Measurements from ENCODE around the gene CAB39L. TPM values are rescaled to one million over a fixed set of nuclear protein-coding genes. Genes with fewer than 3 reads are reported as not detected.

CAB39L gene
- total RNA-seq, 1 donor from 2014 or later, result 6.6 TPM

DNA sequence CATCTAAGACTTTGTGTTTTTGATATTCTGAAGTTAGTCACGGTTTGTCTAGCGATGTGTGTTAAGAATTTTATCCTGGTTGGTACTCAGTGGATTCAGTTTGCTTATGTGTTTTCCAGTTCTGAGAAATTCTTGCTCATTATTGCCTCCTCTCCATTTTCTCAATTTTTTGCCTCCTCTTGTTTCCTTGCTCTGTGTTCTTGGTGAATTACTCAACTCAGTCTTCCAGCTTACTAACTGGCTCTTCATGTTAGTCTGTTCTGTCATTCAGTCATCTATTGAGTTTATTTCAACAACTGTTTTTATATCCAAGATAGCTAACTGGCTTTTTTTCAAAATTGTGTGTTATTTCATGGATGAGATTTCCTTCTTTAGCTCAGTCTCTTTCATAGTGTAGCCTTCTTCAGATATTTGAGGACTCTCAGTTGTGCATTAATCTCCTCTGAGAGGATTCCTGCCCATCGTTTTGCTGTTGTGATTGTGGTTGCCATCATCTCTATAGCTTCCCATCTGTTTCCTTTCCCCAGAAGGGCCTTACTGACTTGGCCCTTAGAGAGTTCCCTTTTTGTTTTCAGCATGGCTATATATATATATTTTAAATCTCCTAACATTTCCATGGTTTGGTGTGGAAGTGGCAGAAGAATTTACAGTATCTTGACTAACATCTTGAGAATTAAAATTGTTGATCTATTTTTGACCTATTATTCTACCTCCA, 6.4 kb upstream of the CAB39L start:
- FAIRE-seq (no peak), DNase-seq (ENCODE audit: low read depth) (no peak)
- H3K36me3 ChIP-seq (ENCODE audit: control insufficient read depth, insufficient read depth, low read length), result no peaks in the 10 kb centered on the region
- no peak for TF ChIP-seq CTCF (IDR thresholded peaks at IDR 0.05; ENCODE audit: insufficient read depth, low read length, severe bottlenecking)
- H3K4me3 ChIP-seq (ENCODE audit: low read depth, low read length), result no peak overlapping the region
- no peaks in the 10 kb centered on the region for H3K27me3 ChIP-seq (ENCODE audit: control insufficient read depth, insufficient read depth, low read length)

DNA sequence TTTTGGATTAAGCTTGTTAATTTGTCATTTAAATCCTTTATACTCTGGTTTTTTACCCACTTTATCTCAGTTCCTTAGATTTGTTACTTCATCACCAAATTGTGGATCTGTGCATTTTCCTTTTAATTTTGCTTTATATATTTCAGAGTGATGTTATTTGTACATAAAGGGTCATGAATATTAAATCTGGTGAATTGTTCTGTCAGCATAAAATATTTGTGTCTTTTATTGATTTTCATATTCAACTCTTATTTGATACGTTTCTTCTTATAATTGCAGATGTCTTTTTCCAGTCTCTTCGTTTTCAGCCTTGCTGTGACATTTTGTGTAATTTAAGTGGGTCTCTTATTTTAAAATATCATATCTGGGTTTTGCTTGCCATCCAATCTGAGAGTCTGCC, 4.9 kb upstream of the CAB39L start:
- no peak for TF ChIP-seq CTCF (IDR thresholded peaks at IDR 0.05; ENCODE audit: insufficient read depth, low read length, severe bottlenecking)
- Histone ChIP-seq H3K36me3 (ENCODE audit: control insufficient read depth, insufficient read depth, low read length) (no peaks in the 10 kb centered on the region), H3K27me3 (ENCODE audit: control insufficient read depth, insufficient read depth, low read length) (no peaks in the 10 kb centered on the region), H3K4me3 (ENCODE audit: low read depth, low read length) (no peak overlapping the region)
- no peak for FAIRE-seq
- no peak for DNase-seq (ENCODE audit: low read depth)

GRCh38 chr13:49446473-49446872, 2.6 kb upstream of the CAB39L start:
- no peak for FAIRE-seq

DNA sequence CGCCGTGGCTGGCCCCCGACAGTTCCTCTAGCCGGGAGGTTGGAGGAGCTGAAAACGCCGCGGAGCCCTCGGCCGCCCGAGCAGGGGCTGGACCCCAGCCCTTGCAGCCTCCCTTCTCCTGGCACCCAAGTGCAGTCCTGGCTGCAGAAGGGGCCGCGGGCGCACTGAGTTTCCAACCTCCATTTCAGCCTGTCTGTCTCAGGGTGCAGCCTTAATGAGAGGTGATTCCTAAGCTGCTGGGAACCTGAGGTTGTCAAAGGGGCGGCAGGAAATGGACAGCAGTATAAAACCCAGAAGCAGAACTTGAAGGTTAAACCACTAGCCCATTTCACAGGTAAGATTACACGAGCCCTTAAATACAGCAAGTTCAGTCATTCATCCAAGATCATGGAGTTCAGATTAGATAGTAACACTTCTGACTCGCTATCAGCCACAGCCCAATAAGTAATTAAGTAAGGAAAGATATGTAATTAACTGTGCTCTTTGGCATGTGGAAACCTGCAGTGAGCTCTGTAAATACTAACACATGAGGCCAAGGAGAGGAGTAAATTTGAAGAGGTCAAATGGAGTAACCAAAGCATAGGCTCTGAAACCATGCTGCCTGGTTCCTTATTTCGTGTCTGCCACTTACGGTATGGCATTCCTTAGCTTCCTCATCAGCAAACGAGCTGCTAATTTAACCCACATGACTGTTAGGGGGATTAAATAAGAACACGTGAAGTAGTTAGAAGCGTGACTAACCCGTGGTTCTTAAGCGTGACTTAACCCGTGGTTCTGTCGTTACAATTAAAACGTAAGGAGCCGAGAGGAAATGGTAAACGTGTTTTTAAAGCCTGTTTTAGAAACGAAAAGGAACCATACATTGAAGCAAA, 896 bp upstream of the CAB39L start:
- DNase-seq (ENCODE audit: low read depth) (peak; percentile 69), FAIRE-seq (no peak)
- no peaks in the 10 kb centered on the region for H3K36me3 ChIP-seq (ENCODE audit: control insufficient read depth, insufficient read depth, low read length)
- no peak for TF ChIP-seq CTCF (IDR thresholded peaks at IDR 0.05; ENCODE audit: insufficient read depth, low read length, severe bottlenecking)
- H3K4me3 ChIP-seq (ENCODE audit: low read depth, low read length), result peak overlapping the region; percentile 79
- H3K27me3 ChIP-seq (ENCODE audit: control insufficient read depth, insufficient read depth, low read length), result no peaks in the 10 kb centered on the region

More at GRCh38 chr13:49446473-49446872, 2.6 kb upstream of the CAB39L start:
- H3K27me3 ChIP-seq (ENCODE audit: control insufficient read depth, insufficient read depth, low read length), result no peaks in the 10 kb centered on the region
- no peak for TF ChIP-seq CTCF (IDR thresholded peaks at IDR 0.05; ENCODE audit: insufficient read depth, low read length, severe bottlenecking)
- H3K4me3 ChIP-seq (ENCODE audit: low read depth, low read length), result no peak overlapping the region
- no peak for DNase-seq (ENCODE audit: low read depth)
- H3K36me3 ChIP-seq (ENCODE audit: control insufficient read depth, insufficient read depth, low read length), result no peaks in the 10 kb centered on the region

DNA sequence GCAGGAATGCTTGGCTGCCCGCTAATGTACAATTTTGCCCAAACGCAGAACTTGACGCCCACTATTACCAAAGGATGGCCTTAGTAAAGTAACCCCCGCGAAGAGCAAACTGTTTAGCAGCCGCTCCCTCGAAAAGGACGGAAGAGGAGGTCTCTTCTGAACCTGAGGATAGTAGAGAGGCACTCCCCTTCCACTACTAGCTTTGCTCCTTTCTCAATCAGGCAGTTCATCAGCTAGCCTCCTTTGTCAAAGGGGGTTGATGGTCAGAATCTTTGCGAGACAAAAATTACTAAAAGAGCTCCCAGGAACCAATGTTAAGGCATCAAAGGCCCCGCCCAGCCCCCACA, 534 bp downstream of the CAB39L start:
- no peaks in the 10 kb centered on the region for H3K36me3 ChIP-seq (ENCODE audit: control insufficient read depth, insufficient read depth, low read length)
- no peaks in the 10 kb centered on the region for H3K27me3 ChIP-seq (ENCODE audit: control insufficient read depth, insufficient read depth, low read length)
- H3K4me3 ChIP-seq (ENCODE audit: low read depth, low read length), result peak overlapping the region; percentile 79
- FAIRE-seq, result no peak
- TF ChIP-seq CTCF (IDR thresholded peaks at IDR 0.05; ENCODE audit: insufficient read depth, low read length, severe bottlenecking), result no peak
- peak; percentile 32 for DNase-seq (ENCODE audit: low read depth)
